Thymus (tissue), 11 donors: ENCODE data around the gene TMEM134. TPM values are rescaled to one million over a fixed set of nuclear protein-coding genes. Genes with fewer than 3 reads are reported as not detected.
"Not testable (repeated sequence)": the region's sequence is repeated elsewhere in the genome, so short reads cannot be mapped to it uniquely, and the experiment has no call there.

Source experiments
- DNase-seq, 9 donors: peaks; one replicate each; pipeline ENCODE4 v3.0.0-alpha.2; 2013; ENCODE audit warnings: low spot score in 9 of 9, low read depth in 6 of 9, missing footprints in 1 of 9
- H3K27ac ChIP-seq, 2 donors: one replicate each; pipeline ENCODE4 v1.5.1; 2013; ENCODE audit warnings: control low read depth in 1 of 2, low read depth in 1 of 2, low read length in 1 of 2, mild to moderate bottlenecking in 1 of 2, moderate library complexity in 1 of 2
- H3K27me3 ChIP-seq, 2 donors: one replicate each; pipeline ENCODE4 v1.5.1; 2013; ENCODE audit warnings: low read length in 1 of 2; ENCODE audit not compliant: control insufficient read depth in 2 of 2, insufficient read depth in 1 of 2
- H3K36me3 ChIP-seq, 2 donors: one replicate each; pipeline ENCODE4 v1.5.1; 2013; ENCODE audit warnings: low read length in 1 of 2, mild to moderate bottlenecking in 1 of 2, moderate library complexity in 1 of 2; ENCODE audit not compliant: control insufficient read depth in 2 of 2, insufficient read depth in 2 of 2
- H3K4me1 ChIP-seq, 2 donors: one replicate each; pipeline ENCODE4 v1.5.1; 2013; ENCODE audit warnings: low read length in 2 of 2; ENCODE audit not compliant: control insufficient read depth in 2 of 2, insufficient read depth in 2 of 2
- H3K4me3 ChIP-seq, 2 donors: one replicate each; pipeline ENCODE4 v1.5.1; 2013; ENCODE audit warnings: low read length in 2 of 2, control low read depth in 1 of 2, mild to moderate bottlenecking in 1 of 2
- H3K9me3 ChIP-seq, 2 donors: one replicate each; pipeline ENCODE4 v1.5.1; 2013; ENCODE audit warnings: low read length in 1 of 2, mild to moderate bottlenecking in 1 of 2; ENCODE audit not compliant: control insufficient read depth in 2 of 2, insufficient read depth in 1 of 2
- WGBS: extraction: QIAGEN DNeasy Blood & Tissue Kit; methylation state at CpG from one replicate; pipeline ENCODE4 v1.1.7; 2013; 5-methylcytosine and 5-hydroxymethylcytosine counted together
- polyA plus RNA-seq: library from polyadenylated mRNA; stranded (reverse); fragments of 200-250 nt; gene quantifications from one replicate; pipeline ENCODE4 v1.2.3, GENCODE V29; 2013
- total RNA-seq: library from RNA; stranded (reverse); fragments of 120-200 nt; gene quantifications from one replicate; pipeline ENCODE4 v1.2.4, GENCODE V29; 2013
- donor health status: healthy.

Gene TMEM134
- total and polyA plus RNA-seq, 2 donors = 17.3 to 96.3 TPM

GRCh38 chr11:67489885-67490726, 21.1 kb upstream of the TMEM134 start:
- peaks cover 13 to 26% of the 10 kb centered on the region in 2 donors for H3K4me1 ChIP-seq
- H3K9me3 ChIP-seq = no peaks in the 10 kb centered on the region
- peaks cover 77 to 82% of the 10 kb centered on the region in 2 donors for H3K36me3 ChIP-seq
- 97% methylated on average over 23 of the region's 23 CpGs for WGBS
- no peak overlapping the region for H3K27ac ChIP-seq
- H3K27me3 ChIP-seq = no peaks in the 10 kb centered on the region
- no peak for DNase-seq
- no peak overlapping the region for H3K4me3 ChIP-seq

DNA sequence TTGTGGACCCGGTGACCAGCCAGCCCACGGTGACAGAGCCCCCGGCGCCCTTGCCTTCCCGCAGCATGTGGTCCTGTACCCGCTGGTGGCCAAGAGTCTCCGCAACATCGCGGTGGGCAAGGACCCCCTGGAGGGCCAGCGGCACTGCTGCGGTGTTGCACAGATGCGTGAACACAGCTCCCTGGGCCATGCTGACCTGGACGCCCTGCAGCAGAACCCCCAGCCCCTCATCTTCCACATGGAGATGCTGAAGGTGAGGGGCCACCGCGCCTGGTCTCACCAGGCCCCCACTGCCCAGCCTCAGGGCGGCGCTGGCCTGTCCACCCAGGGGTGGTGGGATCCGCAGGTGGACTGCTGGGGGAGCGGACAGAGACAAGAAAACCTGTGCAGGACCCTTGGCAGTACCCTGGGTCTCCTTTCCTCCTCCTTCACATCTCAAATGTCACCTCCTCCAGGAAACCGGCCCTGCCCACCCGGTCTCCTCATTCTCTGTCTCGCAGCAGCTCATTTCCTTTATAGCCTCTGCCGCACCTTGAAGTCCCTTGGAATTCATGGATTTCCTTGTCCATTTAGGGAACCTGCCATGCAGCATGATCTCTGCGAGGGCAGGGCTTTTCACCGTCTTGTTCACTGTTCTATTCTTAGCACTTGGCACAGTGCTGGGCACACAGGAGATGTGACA, 20.3 kb upstream of the TMEM134 start:
- no peak for DNase-seq
- Histone ChIP-seq H3K36me3 (peaks cover 70 to 78% of the 10 kb centered on the region in 2 donors), H3K27ac (no peak overlapping the region), H3K4me1 (peaks cover 13 to 34% of the 10 kb centered on the region in 2 donors), H3K4me3 (no peak overlapping the region), H3K27me3 (no peaks in the 10 kb centered on the region), H3K9me3 (no peaks in the 10 kb centered on the region)
- 97% methylated on average over 25 of the region's 25 CpGs for WGBS

DNA sequence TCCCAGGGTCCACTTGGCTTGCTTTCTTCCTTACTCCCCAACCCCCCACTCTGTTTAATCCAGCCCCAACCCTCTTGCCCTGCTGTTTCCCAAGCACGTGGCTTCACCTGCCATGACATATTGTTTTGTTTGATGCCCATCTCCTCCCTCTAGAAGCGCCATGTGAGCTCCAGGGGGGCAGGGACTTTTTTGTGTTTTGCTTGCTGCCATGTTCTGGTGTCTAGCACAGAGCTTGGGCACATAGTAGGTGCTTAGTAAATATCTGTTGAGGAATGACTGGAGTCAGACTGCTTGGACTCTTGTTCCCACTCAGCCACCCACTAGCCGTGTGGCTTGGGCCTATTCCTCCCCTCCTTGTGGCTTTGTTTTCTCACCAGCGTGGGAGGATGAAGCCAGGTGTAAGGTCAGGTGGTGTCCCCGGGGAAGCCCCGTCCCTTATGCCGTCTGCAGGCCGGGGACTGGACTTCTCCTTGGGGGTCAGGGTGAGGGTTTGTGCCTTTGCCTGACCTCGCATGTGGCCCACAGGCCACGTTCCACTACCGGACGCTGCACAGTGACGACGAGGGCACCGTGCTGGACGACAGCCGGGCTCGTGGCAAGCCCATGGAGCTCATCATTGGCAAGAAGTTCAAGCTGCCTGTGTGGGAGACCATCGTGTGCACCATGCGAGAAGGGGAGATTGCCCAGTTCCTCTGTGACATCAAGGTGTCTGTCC, 17.6 kb upstream of the TMEM134 start:
- 87% methylated on average over 20 of the region's 20 CpGs for WGBS
- Histone ChIP-seq H3K27me3 (no peaks in the 10 kb centered on the region), H3K27ac (peak overlapping the region; percentile 1 to 70), H3K9me3 (peaks cover 0 to 9% of the 10 kb centered on the region in 2 donors), H3K4me1 (peaks cover 17 to 53% of the 10 kb centered on the region in 2 donors), H3K4me3 (no peak overlapping the region), H3K36me3 (peaks cover 43 to 54% of the 10 kb centered on the region in 2 donors)
- DNase-seq = no peak

GRCh38 chr11:67485873-67486361, 16.9 kb upstream of the TMEM134 start:
- not testable (repeated sequence) for H3K27me3 ChIP-seq, H3K4me3 ChIP-seq, H3K9me3 ChIP-seq
- Histone ChIP-seq H3K4me1 (peaks cover 17 to 53% of the 10 kb centered on the region in 2 donors), H3K36me3 (peaks cover 36 to 47% of the 10 kb centered on the region in 2 donors), H3K27ac (peak overlapping the region; percentile 51 to 70)
- 75% methylated on average over 7 of the region's 7 CpGs for WGBS
- DNase-seq = peak in 2 of 9 donors; percentile 40 to 63

- Histone ChIP-seq H3K36me3 (peaks cover 25 to 36% of the 10 kb centered on the region in 2 donors), H3K27me3 (no peaks in the 10 kb centered on the region), H3K27ac (peak overlapping the region; percentile 93 to 100), H3K4me3 (peak overlapping the region; percentile 44 to 71), H3K9me3 (peaks cover 0 to 9% of the 10 kb centered on the region in 2 donors), H3K4me1 (peaks cover 17 to 53% of the 10 kb centered on the region in 2 donors)
- 27% methylated on average over 11 of the region's 11 CpGs for WGBS
- peak in 2 of 9 donors; percentile 55 to 75 for DNase-seq
Observed at GRCh38 chr11:67484847-67485311, 15.8 kb upstream of the TMEM134 start.

DNA sequence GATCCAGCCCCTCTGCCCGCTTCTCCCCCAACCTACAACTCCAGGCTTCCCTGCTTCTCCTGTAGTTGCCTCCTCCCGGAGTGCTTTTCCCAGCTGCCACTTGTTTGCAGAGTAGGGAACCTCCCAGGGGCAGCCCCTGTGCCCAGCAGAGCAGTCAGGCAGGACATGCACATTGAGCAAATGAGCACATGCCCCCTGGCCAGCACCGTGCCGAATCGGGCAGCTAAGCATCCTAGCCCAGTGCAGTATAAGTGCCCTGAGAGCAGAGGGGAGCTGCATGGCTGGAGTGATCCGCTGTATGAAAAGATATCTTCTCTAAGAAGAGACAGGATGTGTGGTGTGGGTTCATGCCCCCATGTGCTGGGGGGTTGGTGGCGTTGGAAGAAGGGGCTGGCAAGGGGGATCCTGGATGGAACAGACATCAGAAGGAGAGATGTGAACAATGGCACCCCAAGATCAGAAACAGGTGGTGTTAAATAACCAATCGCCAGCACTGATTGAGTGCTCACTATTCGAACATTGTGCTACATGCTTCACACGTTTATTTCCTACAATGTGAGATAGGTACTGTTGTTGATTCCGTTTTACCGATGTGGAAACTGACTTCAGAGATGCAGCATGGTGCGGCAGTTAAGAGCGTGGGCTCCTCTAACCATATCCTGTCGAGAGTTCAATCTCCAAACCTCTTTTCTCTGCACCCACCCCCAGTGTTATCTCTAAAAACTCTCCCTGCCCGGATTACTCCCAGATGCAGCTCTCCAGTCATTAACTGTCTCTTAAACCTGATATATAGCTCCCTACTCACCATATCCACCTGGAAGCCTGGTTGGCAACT, 15.0 kb upstream of the TMEM134 start:
- peak overlapping the region; percentile 44 to 71 for H3K4me3 ChIP-seq
- H3K4me1 ChIP-seq = peaks cover 17 to 45% of the 10 kb centered on the region in 2 donors
- H3K27me3 ChIP-seq = no peaks in the 10 kb centered on the region
- H3K36me3 ChIP-seq = peaks cover 17 to 28% of the 10 kb centered on the region in 2 donors
- peaks cover 0 to 9% of the 10 kb centered on the region in 2 donors for H3K9me3 ChIP-seq
- DNase-seq = peak in 4 of 9 donors; percentile 67 to 91 (median 74)
- 34% methylated on average over 16 of the region's 16 CpGs for WGBS
- peak overlapping the region; percentile 93 to 100 for H3K27ac ChIP-seq

DNA sequence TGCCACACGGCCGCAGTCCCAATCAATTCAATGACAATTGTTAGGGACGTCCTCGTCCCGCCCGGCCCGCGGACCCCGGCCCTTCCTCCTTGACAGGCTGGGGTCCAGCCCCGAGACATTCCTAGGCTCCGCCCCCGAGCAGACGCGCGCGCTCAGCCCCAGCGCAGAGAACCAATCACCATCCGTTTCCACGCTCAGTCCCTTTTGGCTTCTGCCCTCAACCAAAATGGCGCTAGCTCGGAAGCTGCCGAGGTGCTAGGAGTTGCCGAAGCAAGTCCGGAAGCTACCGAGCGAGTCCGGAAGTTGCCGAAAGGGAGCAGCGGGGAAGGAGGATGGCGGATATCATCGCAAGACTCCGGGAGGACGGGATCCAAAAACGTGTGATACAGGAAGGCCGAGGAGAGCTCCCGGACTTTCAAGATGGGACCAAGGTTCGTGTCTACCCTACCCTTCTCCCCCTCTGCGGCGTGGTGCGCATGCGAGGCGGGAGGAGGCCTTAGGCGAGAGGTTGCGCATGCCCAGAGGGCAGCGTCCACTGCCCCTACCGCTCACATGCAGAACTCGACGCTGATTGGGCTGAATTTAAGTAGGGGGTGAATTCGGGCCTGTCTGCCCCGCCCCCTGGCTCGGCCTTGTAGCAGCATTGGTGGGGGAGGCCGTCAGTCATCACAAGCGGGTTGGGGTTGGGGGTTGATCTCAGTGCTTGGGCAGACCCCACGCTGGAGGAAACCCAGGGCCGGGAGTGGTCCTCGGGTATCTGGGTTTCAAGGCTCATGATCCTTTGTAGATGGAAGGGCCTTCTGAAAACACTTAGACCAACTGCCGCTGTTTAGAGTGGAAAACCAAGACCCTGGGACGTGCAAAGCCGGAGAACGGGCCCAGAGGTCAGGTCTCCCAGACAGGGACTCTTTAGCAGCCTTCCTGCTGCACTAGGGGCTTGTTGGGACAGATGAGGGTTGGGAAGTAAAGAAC, 14.1 kb upstream of the TMEM134 start, which contains the start of gene AIP:
Gene AIP (plus strand): TSS at position 200 of the 972 bp plus-strand sequence. CDS start 133 bp downstream, at position 333.
- peaks cover 0 to 9% of the 10 kb centered on the region in 2 donors for H3K9me3 ChIP-seq
- H3K4me1 ChIP-seq = peaks cover 17 to 44% of the 10 kb centered on the region in 2 donors
- H3K27me3 ChIP-seq = no peaks in the 10 kb centered on the region
- 10% methylated on average over 60 of the region's 60 CpGs for WGBS
- peak; percentile 98 to 100 (median 99) for DNase-seq
- peak within 1 kb of the TSS; percentile 44 to 71 for H3K4me3 ChIP-seq
- H3K27ac ChIP-seq = peak within 1 kb of the TSS; percentile 93 to 100
- peaks cover 7 to 19% of the 10 kb centered on the region in 2 donors for H3K36me3 ChIP-seq
